Skeletal muscle tissue (tissue), 4 donors: Measurements from ENCODE around the gene OR2V1. TPM values are rescaled to one million over a fixed set of nuclear protein-coding genes. Genes with fewer than 3 reads are reported as not detected.

Source experiments
- H3K27ac ChIP-seq: one replicate; pipeline ENCODE4 v1.7.0; 2013; ENCODE audit warnings: mild to moderate bottlenecking, low read depth, low read length, inconsistent platforms
- H3K27me3 ChIP-seq, 3 donors: one replicate each; pipeline ENCODE4 v1.7.0; 2013; ENCODE audit warnings: low read length in 3 of 3; ENCODE audit not compliant: control insufficient read depth in 3 of 3, insufficient read depth in 3 of 3
- H3K36me3 ChIP-seq, 3 donors: one replicate each; pipeline ENCODE4 v1.7.0; 2013; ENCODE audit warnings: low read length in 3 of 3; ENCODE audit not compliant: control insufficient read depth in 3 of 3, insufficient read depth in 3 of 3
- H3K4me1 ChIP-seq, 3 donors: one replicate each; pipeline ENCODE4 v1.7.0; 2013; ENCODE audit warnings: low read length in 3 of 3, mild to moderate bottlenecking in 3 of 3; ENCODE audit not compliant: control insufficient read depth in 3 of 3, insufficient read depth in 3 of 3
- H3K4me3 ChIP-seq, 3 donors: one replicate each; pipeline ENCODE4 v1.7.0; 2013; ENCODE audit warnings: low read length in 3 of 3
- H3K9ac ChIP-seq, 3 donors: one replicate each; pipeline ENCODE4 v1.7.0; 2013; ENCODE audit warnings: low read length in 3 of 3, mild to moderate bottlenecking in 3 of 3, moderate library complexity in 2 of 3, low read depth in 1 of 3
- H3K9me3 ChIP-seq, 3 donors: one replicate each; pipeline ENCODE4 v1.7.0; 2013; ENCODE audit warnings: low read length in 3 of 3; ENCODE audit not compliant: control insufficient read depth in 3 of 3
- total RNA-seq: library from RNA; depleted of rRNA; stranded (reverse); fragments of >200 nt; gene quantifications from one replicate; pipeline ENCODE4 v1.2.3, GENCODE V29; 2014
- donor health status: Osteomylitis.

Gene OR2V1
- total RNA-seq, 1 donor from 2014 or later = not detected

DNA sequence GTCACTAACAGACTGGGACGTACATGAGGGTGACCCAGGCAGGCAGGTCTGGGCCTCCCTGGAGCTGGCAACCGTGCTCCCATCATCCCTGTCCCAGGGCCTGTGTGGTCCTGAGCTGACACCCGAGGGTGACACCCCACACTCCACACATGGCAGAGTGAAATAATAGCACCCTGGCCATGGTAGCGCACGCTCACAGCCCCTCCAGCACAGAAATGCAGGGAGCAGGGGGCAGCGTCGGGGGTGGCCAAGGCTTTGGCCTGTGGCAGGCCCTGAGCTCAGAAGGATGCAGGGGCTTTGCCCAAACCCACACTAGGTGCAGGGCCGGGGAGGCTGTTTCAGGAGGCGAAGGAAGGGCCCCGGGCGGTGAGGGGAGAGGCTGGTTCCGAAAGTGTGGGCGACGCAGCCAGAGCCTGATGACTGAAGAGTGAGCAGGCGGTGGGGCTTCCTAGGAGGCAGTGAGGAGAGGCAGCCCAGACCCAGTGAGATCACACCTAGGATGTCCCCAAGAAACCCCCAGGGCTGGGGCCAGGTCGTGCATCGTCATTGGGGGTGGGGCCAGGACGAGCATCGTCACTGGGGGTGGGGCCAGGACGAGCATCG, 29.3 kb upstream of the OR2V1 start:
- H3K4me1 ChIP-seq = peaks cover 0 to 14% (median 7%) of the 10 kb centered on the region in 3 donors
- peaks cover 6 to 15% (median 11%) of the 10 kb centered on the region in 3 donors for H3K27me3 ChIP-seq
- H3K27ac ChIP-seq = peak overlapping the region; percentile 36
- no peaks in the 10 kb centered on the region for H3K9me3 ChIP-seq
- H3K4me3 ChIP-seq = peak overlapping the region; percentile 30 to 41 (median 40)
- no peak overlapping the region for H3K9ac ChIP-seq
- H3K36me3 ChIP-seq = no peaks in the 10 kb centered on the region

DNA sequence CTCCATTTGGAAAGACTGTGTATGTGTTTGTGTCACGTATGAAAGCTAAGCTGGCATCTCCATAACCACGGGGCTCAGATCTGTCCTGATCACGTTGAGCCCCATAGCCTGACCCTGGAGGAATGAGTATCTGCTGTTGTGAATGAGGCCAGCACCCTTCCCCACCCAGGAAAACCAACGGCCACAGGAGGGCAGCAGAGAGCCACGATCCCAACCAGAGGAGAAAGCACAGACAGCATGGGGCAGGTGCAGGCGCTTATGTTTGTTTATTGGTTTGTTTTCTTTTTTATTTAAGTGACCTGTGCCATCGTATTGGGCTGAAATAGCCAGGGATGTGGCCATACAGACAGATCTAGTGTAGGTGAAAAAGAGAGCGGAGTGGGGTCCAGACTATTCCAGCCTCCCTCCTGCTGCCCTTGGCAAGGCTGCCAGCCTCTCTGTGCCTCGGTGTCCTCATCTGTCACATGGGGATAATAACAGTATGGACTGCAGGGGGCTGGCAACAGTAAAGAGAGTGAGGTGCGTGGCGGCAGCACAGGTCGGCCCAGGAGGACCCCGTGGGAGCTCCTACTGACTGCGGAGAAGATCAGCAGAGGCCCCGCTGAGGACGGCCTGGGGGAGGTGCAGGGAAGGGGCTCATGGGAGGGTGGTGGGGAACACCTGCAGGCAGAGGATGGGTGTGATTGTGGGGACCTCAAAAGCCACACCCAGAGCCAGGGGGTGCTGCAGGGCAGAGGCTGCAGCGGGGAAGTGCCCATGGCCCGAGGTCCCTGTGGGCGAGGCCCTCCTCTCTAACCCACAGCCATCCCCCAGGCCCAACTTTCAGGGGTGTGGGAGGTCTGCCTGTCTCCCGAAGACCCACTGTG, 28.6 kb upstream of the OR2V1 start:
- Histone ChIP-seq H3K9ac (peak overlapping the region in 1 of 3 donors; percentile 3), H3K4me3 (no peak overlapping the region), H3K27me3 (peaks cover 4 to 12% (median 8%) of the 10 kb centered on the region in 3 donors), H3K4me1 (peaks cover 0 to 14% (median 7%) of the 10 kb centered on the region in 3 donors), H3K27ac (no peak overlapping the region), H3K36me3 (no peaks in the 10 kb centered on the region), H3K9me3 (no peaks in the 10 kb centered on the region)

DNA sequence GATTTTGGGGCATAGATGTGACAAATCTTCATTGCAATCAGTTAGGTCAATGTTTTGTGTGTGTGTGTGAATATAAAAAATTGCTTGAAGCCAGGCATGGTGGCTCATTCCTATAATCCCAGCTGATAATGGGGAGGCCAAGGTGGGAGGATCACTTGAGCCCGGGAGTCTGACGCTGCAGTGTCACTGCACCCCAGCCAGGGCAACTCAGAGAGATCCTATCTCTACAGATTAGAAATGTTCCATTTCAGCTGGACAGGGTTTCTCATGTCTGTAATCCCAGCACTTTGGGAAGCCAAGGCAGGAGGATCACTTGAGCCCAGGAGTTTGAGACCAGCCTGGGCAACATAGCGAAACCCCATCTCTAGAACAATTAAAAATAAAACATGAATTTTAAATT, 27.9 kb upstream of the OR2V1 start:
- Histone ChIP-seq H3K9ac (no peak overlapping the region), H3K9me3 (no peaks in the 10 kb centered on the region), H3K4me1 (peaks cover 0 to 14% (median 7%) of the 10 kb centered on the region in 3 donors), H3K27ac (no peak overlapping the region), H3K4me3 (no peak overlapping the region), H3K27me3 (peaks cover 0 to 9% (median 5%) of the 10 kb centered on the region in 3 donors), H3K36me3 (no peaks in the 10 kb centered on the region)

DNA sequence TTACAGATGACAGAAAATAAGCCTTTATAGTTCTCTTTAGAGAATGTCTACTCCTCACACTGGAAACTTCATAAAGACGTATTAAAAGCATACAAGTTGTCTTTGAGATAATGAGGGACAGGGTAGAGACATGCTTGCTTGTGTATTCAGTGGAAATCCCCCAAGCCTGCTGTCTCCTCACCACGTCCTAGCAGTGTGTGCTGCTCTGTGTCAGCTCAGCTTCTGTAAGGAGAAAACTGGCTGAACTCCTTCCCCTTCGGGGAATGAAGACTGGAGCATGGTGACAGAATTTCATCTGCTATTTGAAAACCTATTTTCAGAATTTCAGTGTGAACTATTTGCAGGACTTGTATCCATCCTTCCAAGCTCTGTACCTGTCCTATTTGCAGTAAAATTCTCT, 25.8 kb upstream of the OR2V1 start:
- no peaks in the 10 kb centered on the region for H3K9me3 ChIP-seq
- H3K36me3 ChIP-seq = no peaks in the 10 kb centered on the region
- H3K27me3 ChIP-seq = peaks cover 0 to 6% (median 0%) of the 10 kb centered on the region in 3 donors
- H3K4me3 ChIP-seq = no peak overlapping the region
- H3K27ac ChIP-seq = no peak overlapping the region
- no peak overlapping the region for H3K9ac ChIP-seq
- H3K4me1 ChIP-seq = peaks cover 0 to 13% (median 7%) of the 10 kb centered on the region in 3 donors

DNA sequence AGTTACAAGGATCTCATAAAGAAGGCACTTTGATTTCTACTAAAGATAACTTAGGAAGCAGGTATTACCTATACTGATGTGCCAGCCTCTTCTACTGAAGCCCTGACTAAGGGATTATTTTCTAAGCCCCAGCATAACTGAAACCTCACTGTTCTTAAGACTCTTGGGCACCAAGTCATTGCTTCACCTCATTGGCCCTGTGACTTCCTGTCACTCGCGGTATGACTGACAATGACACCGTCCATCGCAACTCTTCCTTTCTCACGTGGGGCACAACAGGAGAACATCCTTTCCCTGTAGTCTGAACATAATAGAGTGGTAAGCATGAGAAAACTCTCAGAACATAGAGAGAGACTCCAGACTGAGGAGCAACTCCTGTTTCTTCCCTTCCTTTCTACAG, 22.8 kb upstream of the OR2V1 start:
- Histone ChIP-seq H3K36me3 (no peaks in the 10 kb centered on the region), H3K4me3 (no peak overlapping the region), H3K9ac (no peak overlapping the region), H3K9me3 (no peaks in the 10 kb centered on the region), H3K4me1 (peaks cover 0 to 3% (median 0%) of the 10 kb centered on the region in 3 donors), H3K27me3 (peaks cover 19 to 35% (median 25%) of the 10 kb centered on the region in 3 donors), H3K27ac (no peak overlapping the region)

DNA sequence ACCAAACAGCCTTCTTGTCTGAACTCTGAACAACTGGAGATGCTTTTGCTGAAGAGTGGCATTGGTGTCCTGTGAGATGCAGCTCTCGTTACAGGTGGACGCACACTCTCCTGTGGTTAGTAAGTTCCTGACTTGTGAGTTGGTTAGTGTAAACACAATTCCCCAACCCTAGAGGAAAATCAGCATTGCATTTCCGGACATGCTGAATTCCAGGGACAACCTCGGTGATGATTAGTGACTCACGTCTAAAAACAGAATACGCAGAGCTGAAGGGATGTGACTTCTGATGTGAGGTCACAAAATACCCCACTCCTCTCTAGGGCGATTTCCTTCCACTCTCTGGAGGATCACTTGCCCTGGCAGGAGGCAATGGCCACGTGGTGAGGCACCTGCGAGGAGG, 21.4 kb upstream of the OR2V1 start:
- Histone ChIP-seq H3K27ac (no peak overlapping the region), H3K9ac (no peak overlapping the region), H3K4me3 (no peak overlapping the region), H3K36me3 (no peaks in the 10 kb centered on the region), H3K4me1 (peaks cover 0 to 3% (median 0%) of the 10 kb centered on the region in 3 donors), H3K9me3 (no peaks in the 10 kb centered on the region), H3K27me3 (peaks cover 24 to 47% (median 34%) of the 10 kb centered on the region in 3 donors)

DNA sequence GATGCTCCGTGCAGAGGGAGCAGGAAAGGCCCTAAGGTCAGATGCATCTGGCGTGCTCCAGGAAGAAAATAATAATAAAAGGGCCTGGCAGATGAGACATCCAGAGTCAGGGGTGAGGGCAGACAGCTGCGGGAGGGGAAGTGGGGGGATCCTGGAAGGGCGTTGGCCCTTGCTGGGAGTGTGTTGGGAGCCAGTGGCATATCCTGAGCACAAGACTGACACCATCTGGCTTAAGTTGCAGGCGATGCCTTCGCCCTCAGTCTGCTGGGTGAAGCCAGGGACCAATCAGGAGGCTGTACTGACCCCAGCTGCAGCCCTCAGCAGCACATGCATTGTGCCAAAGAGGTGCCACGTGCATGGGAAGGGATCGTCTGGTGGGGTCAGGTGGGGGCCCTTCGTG, 20.2 kb upstream of the OR2V1 start:
- no peak overlapping the region for H3K4me3 ChIP-seq
- H3K4me1 ChIP-seq = peaks cover 0 to 3% (median 0%) of the 10 kb centered on the region in 3 donors
- H3K27me3 ChIP-seq = peaks cover 24 to 48% (median 34%) of the 10 kb centered on the region in 3 donors
- H3K9ac ChIP-seq = no peak overlapping the region
- no peak overlapping the region for H3K27ac ChIP-seq
- H3K36me3 ChIP-seq = no peaks in the 10 kb centered on the region
- H3K9me3 ChIP-seq = no peaks in the 10 kb centered on the region

DNA sequence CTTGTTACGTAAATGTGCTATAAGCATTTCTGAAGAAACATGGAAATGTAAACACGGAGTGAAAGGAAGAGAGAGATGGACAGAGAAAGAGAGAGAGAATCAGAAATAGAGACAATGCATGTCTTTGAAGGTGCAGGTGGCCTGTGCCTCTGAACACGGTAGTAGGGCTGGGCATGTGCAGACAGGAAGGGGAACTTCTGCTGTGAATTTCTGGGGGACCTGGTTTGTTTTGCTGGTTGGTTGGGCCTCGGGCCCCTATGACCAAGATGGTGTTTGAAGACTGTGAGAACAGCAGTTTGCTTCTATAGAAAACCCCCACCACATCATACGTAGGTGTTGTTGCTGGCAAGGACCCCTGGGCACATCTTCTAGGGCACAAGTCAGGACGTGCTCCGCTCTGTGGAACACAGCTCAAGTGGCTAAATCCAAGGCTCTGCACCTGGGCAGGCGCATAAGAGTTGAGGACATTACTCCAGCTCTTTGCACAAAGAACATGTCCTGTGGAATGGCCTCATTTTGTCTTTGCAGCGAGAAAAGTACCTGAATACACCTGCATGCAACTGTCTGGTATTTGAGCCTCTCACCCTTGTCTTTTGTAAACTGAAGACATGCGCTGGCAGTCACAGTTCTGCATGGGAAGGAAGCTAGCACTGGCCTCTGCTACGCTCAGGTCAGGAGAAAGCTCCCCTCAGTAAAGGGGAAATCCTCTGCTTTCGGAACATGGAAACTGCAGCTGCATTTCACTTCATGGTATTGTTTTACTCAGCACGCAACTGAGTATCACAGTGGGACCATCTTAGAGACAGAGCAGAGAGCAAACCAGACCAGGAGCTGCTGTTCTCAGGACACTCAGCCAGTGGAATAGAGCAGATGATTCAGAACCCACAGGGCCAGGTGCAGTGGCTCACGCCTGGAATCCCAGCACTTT, 19.1 kb upstream of the OR2V1 start:
- H3K9ac ChIP-seq = no peak overlapping the region
- H3K4me3 ChIP-seq = no peak overlapping the region
- peaks cover 24 to 48% (median 34%) of the 10 kb centered on the region in 3 donors for H3K27me3 ChIP-seq
- H3K4me1 ChIP-seq = peaks cover 0 to 3% (median 0%) of the 10 kb centered on the region in 3 donors
- no peaks in the 10 kb centered on the region for H3K36me3 ChIP-seq
- no peaks in the 10 kb centered on the region for H3K9me3 ChIP-seq
- H3K27ac ChIP-seq = no peak overlapping the region

DNA sequence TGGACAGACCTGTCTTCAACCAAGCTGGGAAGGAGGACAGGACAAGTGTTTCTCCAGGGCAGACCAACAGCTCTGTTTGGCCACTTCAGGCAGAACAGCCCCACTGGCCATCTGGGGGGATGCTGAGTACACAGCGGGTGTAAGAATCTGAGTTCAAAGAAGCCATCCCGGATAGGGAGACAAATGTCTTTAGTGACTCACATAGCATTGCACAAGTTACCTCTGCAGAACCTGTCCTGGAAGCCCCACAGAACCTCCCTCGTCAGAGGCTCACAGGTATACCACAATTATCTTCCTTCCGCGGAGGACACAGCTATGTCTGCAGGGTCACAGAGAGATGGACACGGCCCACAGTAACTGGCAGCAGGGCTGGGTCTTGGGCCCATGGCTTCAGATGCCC, 18.4 kb upstream of the OR2V1 start:
- Histone ChIP-seq H3K4me1 (peaks cover 0 to 3% (median 0%) of the 10 kb centered on the region in 3 donors), H3K27ac (no peak overlapping the region), H3K9me3 (no peaks in the 10 kb centered on the region), H3K9ac (no peak overlapping the region), H3K4me3 (no peak overlapping the region), H3K36me3 (no peaks in the 10 kb centered on the region), H3K27me3 (peaks cover 24 to 48% (median 34%) of the 10 kb centered on the region in 3 donors)
